HepG2 (cell line): ENCODE measurements around the gene TM4SF1. TPM values are rescaled to one million over a fixed set of nuclear protein-coding genes. Genes with fewer than 3 reads are reported as not detected.

ENCODE experiments used
- DNMT1 ChIP-seq: sonication (generic); formaldehyde crosslinking; IDR thresholded peaks from 2 replicates; pipeline ENCODE4 v1.5.1; 2020; ENCODE audit warnings: mild to moderate bottlenecking, missing genetic modification reagents
- GATA4 ChIP-seq: sonication (generic); IDR thresholded peaks from 2 replicates; pipeline ENCODE4 v1.6.1; 2016; ENCODE audit warnings: antibody characterized with exemption, low read depth, borderline replicate concordance
- NFKBIZ ChIP-seq: IDR thresholded peaks from 2 replicates; pipeline ENCODE4 v1.6.1; 2018; ENCODE audit warnings: missing genetic modification reagents, missing compliant biosample characterization
- PRMT3 ChIP-seq: sonication (generic); formaldehyde crosslinking; IDR thresholded peaks from 2 replicates; pipeline ENCODE4 v1.8.1; 2022; ENCODE audit warnings: low read depth, mild to moderate bottlenecking, moderate library complexity, missing genetic modification reagents, borderline replicate concordance
- RFXAP ChIP-seq: sonication (generic); formaldehyde crosslinking; IDR thresholded peaks from 2 replicates; pipeline ENCODE4 v1.4.0; 2020; ENCODE audit warnings: missing genetic modification reagents, borderline replicate concordance
- RORA ChIP-seq: sonication (generic); formaldehyde crosslinking; IDR thresholded peaks from 2 replicates; pipeline ENCODE4 v1.5.0; 2020; ENCODE audit warnings: mild to moderate bottlenecking, missing genetic modification reagents, moderate library complexity
- SOX5 ChIP-seq: IDR thresholded peaks from 2 replicates; pipeline ENCODE4 v1.6.1; 2016; ENCODE audit warnings: borderline replicate concordance
- ZFP90 ChIP-seq: sonication (generic); formaldehyde crosslinking; IDR thresholded peaks from 2 replicates; pipeline ENCODE4 v1.8.0; 2022; ENCODE audit warnings: missing genetic modification reagents, mild to moderate bottlenecking, inconsistent platforms, borderline replicate concordance
- ZNF350 ChIP-seq: sonication (generic); formaldehyde crosslinking; IDR thresholded peaks from 2 replicates; pipeline ENCODE4 v1.4.0; 2020; ENCODE audit warnings: mild to moderate bottlenecking, low read depth, missing genetic modification reagents, borderline replicate concordance
- ZNF556 ChIP-seq: sonication (generic); formaldehyde crosslinking; IDR thresholded peaks from 2 replicates; pipeline ENCODE4 v1.4.0; 2020; ENCODE audit warnings: mild to moderate bottlenecking, missing genetic modification reagents, borderline replicate concordance
- ZNF777 ChIP-seq: sonication (generic); formaldehyde crosslinking; IDR thresholded peaks from 2 replicates; pipeline ENCODE4 v1.4.0; 2020; ENCODE audit warnings: missing genetic modification reagents
- polyA plus RNA-seq, 8 experiments: library from polyadenylated mRNA; depleted of rRNA in 3 of 8; stranded (reverse) in 7 of 8; unstranded in 1 of 8; fragments of >200 nt; fragmentation: Illumina TruSeq in 4 of 8; extraction: Trizol in 4 of 8; gene quantifications; 2 replicates each; pipeline versions ENCODE4 v1.2.1 to v1.2.3, GENCODE V29; 2011 to 2016; ENCODE audit warnings: low read depth in 4 of 8, missing spikeins in 1 of 8, mixed read lengths in 1 of 8; ENCODE audit not compliant: insufficient read depth in 1 of 8
- total RNA-seq, 5 experiments: library from RNA; depleted of rRNA; stranded (reverse); fragments of >200 nt; fragmentation: Illumina TruSeq; extraction: Trizol; gene quantifications; 2 replicates each; pipeline ENCODE4 v1.2.3, GENCODE V29; 2016; ENCODE audit warnings: low read depth in 1 of 5
- TF ChIP-seq, protein P1 (sequence below): sonication (generic); formaldehyde crosslinking; IDR thresholded peaks from 2 replicates; pipeline ENCODE4 v1.8.0; 2022; ENCODE audit warnings: missing genetic modification reagents, low read depth, mild to moderate bottlenecking, borderline replicate concordance
- TF ChIP-seq, protein P2 (sequence below): sonication (generic); formaldehyde crosslinking; IDR thresholded peaks from 2 replicates; pipeline ENCODE4 v1.4.0; 2020; ENCODE audit warnings: missing genetic modification reagents
- TF ChIP-seq, protein P3 (sequence below): sonication (generic); formaldehyde crosslinking; IDR thresholded peaks from 2 replicates; pipeline ENCODE4 v1.4.0; 2020; ENCODE audit warnings: low read depth, mild to moderate bottlenecking, missing genetic modification reagents
- TF ChIP-seq, protein P4 (sequence below): sonication (generic); formaldehyde crosslinking; IDR thresholded peaks from 2 replicates; pipeline ENCODE4 v1.5.0; 2020; ENCODE audit warnings: mild to moderate bottlenecking, missing genetic modification reagents
- TF ChIP-seq, protein P5 (sequence below), 2 experiments: sonication (generic) in 1 of 2; formaldehyde crosslinking in 1 of 2; IDR thresholded peaks; 2 replicates each; pipeline versions ENCODE4 v1.4.0 to v1.6.1; 2018 to 2020; ENCODE audit warnings: missing genetic modification reagents in 2 of 2, borderline replicate concordance in 1 of 2, low read depth in 1 of 2, mild to moderate bottlenecking in 1 of 2, missing biosample characterization in 1 of 2
- TF ChIP-seq, protein P6 (sequence below): sonication (generic); formaldehyde crosslinking; IDR thresholded peaks from 2 replicates; pipeline ENCODE4 v1.8.0; 2022; ENCODE audit warnings: low read depth, missing genetic modification reagents

Gene TM4SF1
- total and polyA plus RNA-seq, 2 of the 13 experiments (the other 11 are each of a cell fraction or from before 2014, with no cell fraction given), result 431 to 1,359 TPM

DNA sequence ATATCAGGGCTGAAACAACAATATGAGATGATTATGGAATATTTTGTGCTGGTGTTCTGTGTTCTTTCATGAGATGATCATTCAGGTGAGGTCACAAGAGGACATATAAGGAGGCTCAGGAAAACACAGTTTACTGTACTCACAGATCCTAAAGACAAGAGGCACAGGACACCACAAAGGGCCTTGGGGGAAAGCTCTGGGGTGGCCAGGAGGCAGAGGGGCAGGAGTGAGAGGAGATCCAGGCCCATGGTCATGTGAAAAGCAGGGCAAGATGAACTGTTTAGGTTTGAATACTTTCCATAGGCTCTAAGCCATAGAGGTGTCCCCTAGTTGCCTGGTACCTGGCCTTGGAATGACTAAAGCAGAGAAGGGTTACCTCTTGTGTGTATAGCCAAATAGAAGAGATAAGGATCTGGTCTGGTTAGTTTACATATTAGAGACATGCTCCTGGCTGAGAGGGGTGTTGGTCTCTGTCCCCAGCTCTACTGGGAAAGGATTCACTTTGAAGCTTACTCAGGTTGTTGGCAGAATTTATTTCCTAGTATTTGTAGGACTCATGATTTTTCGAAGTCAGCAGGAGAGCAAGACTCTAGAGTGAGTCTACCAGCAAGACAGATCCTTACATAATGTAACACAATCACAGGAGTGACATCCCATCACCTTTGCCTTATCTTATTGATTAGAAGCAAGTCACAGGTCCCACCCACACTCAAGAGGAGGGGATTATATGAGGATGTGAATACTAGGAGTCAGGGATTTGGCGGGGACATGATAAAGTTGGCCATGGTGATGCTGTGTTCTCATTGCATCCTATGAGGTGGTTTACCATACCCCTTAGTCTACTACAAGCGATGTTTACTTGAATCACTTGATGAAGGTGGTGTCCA lies 11.3 kb upstream of the TM4SF1 start (continued):
- TF ChIP-seq, protein P1, sequence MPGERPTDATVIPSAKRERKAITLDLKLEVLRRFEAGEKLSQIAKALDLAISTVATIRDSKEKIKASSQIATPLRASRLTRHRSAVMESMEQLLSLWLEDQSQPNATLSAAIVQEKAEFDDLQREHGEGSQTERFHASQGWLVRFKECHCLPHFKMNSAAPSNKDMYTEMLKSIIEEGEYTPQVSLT (CRISPR knock-in tag), result no peak
- TF ChIP-seq RFXAP (CRISPR knock-in tag) (0 out of 2 replicates have a peak, but pooled peaks have one; percentile 12), ZNF556 (no peak), PRMT3 (CRISPR knock-in tag) (no peak), GATA4 (peak; percentile 59; the same call in 1 of the 2 replicates), ZFP90 (CRISPR knock-in tag) (no peak), SOX5 (CRISPR knock-in tag) (peak; percentile 54; the same call in 1 of the 2 replicates), RORA (no peak), ZNF777 (no peak), DNMT1 (no peak), NFKBIZ (CRISPR knock-in tag) (no peak), ZNF350 (CRISPR knock-in tag) (no peak)
- TF ChIP-seq, protein P2, sequence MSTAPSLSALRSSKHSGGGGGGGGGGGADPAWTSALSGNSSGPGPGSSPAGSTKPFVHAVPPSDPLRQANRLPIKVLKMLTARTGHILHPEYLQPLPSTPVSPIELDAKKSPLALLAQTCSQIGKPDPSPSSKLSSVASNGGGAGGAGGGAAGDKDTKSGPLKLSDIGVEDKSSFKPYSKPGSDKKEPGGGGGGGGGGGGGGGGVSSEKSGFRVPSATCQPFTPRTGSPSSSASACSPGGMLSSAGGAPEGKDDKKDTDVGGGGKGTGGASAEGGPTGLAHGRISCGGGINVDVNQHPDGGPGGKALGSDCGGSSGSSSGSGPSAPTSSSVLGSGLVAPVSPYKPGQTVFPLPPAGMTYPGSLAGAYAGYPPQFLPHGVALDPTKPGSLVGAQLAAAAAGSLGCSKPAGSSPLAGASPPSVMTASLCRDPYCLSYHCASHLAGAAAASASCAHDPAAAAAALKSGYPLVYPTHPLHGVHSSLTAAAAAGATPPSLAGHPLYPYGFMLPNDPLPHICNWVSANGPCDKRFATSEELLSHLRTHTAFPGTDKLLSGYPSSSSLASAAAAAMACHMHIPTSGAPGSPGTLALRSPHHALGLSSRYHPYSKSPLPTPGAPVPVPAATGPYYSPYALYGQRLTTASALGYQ (CRISPR knock-in tag), result no peak
- TF ChIP-seq, protein P3, sequence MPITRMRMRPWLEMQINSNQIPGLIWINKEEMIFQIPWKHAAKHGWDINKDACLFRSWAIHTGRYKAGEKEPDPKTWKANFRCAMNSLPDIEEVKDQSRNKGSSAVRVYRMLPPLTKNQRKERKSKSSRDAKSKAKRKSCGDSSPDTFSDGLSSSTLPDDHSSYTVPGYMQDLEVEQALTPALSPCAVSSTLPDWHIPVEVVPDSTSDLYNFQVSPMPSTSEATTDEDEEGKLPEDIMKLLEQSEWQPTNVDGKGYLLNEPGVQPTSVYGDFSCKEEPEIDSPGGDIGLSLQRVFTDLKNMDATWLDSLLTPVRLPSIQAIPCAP, result no peak
- TF ChIP-seq, protein P4, sequence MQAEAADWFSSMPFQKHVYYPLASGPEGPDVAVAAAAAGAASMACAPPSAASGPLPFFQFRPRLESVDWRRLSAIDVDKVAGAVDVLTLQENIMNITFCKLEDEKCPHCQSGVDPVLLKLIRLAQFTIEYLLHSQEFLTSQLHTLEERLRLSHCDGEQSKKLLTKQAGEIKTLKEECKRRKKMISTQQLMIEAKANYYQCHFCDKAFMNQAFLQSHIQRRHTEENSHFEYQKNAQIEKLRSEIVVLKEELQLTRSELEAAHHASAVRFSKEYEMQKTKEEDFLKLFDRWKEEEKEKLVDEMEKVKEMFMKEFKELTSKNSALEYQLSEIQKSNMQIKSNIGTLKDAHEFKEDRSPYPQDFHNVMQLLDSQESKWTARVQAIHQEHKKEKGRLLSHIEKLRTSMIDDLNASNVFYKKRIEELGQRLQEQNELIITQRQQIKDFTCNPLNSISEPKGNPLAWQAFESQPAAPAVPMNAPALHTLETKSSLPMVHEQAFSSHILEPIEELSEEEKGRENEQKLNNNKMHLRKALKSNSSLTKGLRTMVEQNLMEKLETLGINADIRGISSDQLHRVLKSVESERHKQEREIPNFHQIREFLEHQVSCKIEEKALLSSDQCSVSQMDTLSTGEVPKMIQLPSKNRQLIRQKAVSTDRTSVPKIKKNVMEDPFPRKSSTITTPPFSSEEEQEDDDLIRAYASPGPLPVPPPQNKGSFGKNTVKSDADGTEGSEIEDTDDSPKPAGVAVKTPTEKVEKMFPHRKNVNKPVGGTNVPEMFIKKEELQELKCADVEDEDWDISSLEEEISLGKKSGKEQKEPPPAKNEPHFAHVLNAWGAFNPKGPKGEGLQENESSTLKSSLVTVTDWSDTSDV, result no peak
- TF ChIP-seq, protein P5, sequence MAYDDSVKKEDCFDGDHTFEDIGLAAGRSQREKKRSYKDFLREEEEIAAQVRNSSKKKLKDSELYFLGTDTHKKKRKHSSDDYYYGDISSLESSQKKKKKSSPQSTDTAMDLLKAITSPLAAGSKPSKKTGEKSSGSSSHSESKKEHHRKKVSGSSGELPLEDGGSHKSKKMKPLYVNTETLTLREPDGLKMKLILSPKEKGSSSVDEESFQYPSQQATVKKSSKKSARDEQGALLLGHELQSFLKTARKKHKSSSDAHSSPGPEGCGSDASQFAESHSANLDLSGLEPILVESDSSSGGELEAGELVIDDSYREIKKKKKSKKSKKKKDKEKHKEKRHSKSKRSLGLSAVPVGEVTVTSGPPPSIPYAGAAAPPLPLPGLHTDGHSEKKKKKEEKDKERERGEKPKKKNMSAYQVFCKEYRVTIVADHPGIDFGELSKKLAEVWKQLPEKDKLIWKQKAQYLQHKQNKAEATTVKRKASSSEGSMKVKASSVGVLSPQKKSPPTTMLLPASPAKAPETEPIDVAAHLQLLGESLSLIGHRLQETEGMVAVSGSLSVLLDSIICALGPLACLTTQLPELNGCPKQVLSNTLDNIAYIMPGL (CRISPR knock-in tag; IDR thresholded peaks at IDR 0.05; ENCODE audit: borderline replicate concordance in 1 of 2, low read depth in 1 of 2), result no peak
- TF ChIP-seq, protein P6, sequence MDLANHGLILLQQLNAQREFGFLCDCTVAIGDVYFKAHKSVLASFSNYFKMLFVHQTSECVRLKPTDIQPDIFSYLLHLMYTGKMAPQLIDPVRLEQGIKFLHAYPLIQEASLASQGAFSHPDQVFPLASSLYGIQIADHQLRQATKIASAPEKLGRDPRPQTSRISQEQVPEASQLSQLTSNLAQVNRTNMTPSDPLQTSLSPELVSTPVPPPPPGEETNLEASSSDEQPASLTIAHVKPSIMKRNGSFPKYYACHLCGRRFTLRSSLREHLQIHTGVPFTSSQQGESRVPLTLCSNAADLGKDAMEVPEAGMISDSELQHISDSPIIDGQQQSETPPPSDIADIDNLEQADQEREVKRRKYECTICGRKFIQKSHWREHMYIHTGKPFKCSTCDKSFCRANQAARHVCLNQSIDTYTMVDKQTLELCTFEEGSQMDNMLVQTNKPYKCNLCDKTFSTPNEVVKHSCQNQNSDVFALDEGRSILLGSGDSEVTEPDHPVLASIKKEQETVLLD (CRISPR knock-in tag), result no peak
